DND-41 (cell line): Measurements from ENCODE around the gene RNF5.

Source experiments
- CTCF ChIP-seq: IDR thresholded peaks from 2 replicates; pipeline ENCODE4 v1.5.1; 2012; ENCODE audit warnings: borderline replicate concordance, low read length, moderate library complexity, mild to moderate bottlenecking; ENCODE audit not compliant: poor library complexity, severe bottlenecking; ENCODE audit errors: extremely low read depth
- EZH2 ChIP-seq: IDR thresholded peaks from 3 replicates; pipeline ENCODE4 v1.6.1; 2012; ENCODE audit warnings: borderline replicate concordance, low read depth, mild to moderate bottlenecking, moderate library complexity, low read length, inconsistent platforms; ENCODE audit not compliant: severe bottlenecking

DNA sequence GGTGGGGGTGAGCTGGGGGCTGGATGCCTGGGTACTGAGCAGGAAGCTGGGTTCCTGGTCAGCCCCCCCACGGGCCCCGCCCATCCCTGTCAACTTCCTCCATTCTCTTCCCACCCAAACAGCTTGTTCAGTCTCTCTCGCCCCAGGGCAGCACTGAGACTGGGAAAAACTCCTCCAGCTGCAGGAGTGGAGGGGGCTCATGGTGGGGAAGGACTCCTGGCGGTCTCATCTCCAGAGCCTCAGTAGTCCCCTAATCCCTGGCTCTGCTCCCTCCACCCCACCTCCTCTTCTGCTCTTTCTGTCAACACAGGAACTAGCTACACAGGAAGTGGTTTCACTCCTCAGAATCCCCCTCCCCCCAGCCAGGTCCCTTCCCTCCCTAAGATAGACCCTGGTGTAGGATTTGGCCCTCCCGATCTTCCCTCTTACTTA, 14.4 kb downstream of the RNF5 start, which contains the start of gene GPSM3:
- TF ChIP-seq CTCF (no peak), EZH2 (no peak)
